Ishikawa (cell line): ENCODE measurements around the gene METTL14.

Source experiments
- CEBPB ChIP-seq: IDR thresholded peaks from 2 replicates; pipeline ENCODE4 v1.6.1; 2012
- CREB1 ChIP-seq: IDR thresholded peaks from 2 replicates; pipeline ENCODE4 v1.6.1; 2012; ENCODE audit warnings: low read depth
- EGR1 ChIP-seq: IDR thresholded peaks from 2 replicates; pipeline ENCODE4 v1.6.1; 2012
- EP300 ChIP-seq: IDR thresholded peaks from 2 replicates; pipeline ENCODE4 v1.6.1; 2012; ENCODE audit warnings: borderline replicate concordance
- FOXM1 ChIP-seq: IDR thresholded peaks from 2 replicates; pipeline ENCODE4 v1.6.1; 2012; ENCODE audit warnings: low read depth, borderline replicate concordance
- NFIC ChIP-seq: IDR thresholded peaks from 2 replicates; pipeline ENCODE4 v1.6.1; 2012
- RAD21 ChIP-seq: IDR thresholded peaks from 2 replicates; pipeline ENCODE4 v1.6.1; 2012; ENCODE audit warnings: low read depth
- TAF1 ChIP-seq: IDR thresholded peaks from 2 replicates; pipeline ENCODE4 v1.6.1; 2012; ENCODE audit warnings: low read depth, mild to moderate bottlenecking
- TCF12 ChIP-seq: IDR thresholded peaks from 2 replicates; pipeline ENCODE4 v1.6.1; 2012; ENCODE audit warnings: low read depth
- TEAD4 ChIP-seq: IDR thresholded peaks from 2 replicates; pipeline ENCODE4 v1.6.1; 2012
- YY1 ChIP-seq: IDR thresholded peaks from 2 replicates; pipeline ENCODE4 v1.6.1; 2012; ENCODE audit warnings: low read depth
- ZBTB7A ChIP-seq: IDR thresholded peaks from 2 replicates; pipeline ENCODE4 v1.6.1; 2012; ENCODE audit warnings: low read depth
- TF ChIP-seq, protein P1 (sequence below): IDR thresholded peaks from 2 replicates; pipeline ENCODE4 v1.6.1; 2012
- TF ChIP-seq, protein P2 (sequence below): IDR thresholded peaks from 2 replicates; pipeline ENCODE4 v1.6.1; 2012
- TF ChIP-seq, protein P3 (sequence below): IDR thresholded peaks from 2 replicates; pipeline ENCODE4 v1.6.1; 2012; ENCODE audit warnings: low read depth, mild to moderate bottlenecking

METTL14 gene

DNA sequence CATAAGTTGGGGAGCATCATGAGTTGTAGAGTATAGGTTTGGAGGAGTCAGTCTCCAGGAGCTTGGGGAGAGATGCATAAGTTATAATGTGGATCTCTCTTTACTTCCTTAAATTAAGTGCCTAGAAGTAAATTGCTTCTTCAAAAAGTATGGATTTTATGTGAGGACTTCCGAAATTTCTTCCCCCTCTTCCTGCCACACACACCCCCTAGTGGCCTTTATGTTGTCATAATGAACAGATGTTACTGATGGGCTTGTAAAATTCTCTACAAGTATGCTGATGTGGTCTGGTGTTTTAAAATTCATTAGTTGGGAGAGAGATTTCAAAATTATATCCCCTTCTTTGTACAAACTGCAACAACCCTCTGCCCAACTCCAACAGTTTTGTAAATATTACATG lies 2.3 kb upstream of the METTL14 start:
- TF ChIP-seq, protein P1, sequence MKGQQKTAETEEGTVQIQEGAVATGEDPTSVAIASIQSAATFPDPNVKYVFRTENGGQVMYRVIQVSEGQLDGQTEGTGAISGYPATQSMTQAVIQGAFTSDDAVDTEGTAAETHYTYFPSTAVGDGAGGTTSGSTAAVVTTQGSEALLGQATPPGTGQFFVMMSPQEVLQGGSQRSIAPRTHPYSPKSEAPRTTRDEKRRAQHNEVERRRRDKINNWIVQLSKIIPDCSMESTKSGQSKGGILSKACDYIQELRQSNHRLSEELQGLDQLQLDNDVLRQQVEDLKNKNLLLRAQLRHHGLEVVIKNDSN = no peak
- peak; percentile 34; the same call in 1 of the 2 replicates for TF ChIP-seq RAD21

DNA sequence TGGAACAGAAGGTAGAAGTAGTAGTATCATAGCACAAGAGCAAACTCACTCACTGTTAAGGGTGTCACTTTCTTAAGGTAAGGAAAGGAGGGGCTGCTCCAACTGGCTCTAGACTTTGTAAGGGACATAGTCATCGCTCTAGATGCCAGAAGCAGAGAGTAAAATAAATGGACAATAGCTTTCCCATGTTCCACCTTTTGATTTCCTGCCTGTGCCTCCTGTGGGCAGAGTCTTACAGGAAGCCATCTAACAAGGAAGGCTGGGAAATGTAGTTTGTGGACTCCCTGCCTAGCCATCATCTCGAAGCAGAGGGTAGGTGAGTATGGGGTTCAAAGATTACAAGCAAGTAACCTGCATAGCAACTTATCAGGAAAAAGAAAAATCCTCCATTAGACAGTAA lies 1.7 kb upstream of the METTL14 start:
- TF ChIP-seq TAF1 = no peak
- no peak for TF ChIP-seq EP300
- TF ChIP-seq YY1 = peak; percentile 52; the same call in 1 of the 2 replicates

DNA sequence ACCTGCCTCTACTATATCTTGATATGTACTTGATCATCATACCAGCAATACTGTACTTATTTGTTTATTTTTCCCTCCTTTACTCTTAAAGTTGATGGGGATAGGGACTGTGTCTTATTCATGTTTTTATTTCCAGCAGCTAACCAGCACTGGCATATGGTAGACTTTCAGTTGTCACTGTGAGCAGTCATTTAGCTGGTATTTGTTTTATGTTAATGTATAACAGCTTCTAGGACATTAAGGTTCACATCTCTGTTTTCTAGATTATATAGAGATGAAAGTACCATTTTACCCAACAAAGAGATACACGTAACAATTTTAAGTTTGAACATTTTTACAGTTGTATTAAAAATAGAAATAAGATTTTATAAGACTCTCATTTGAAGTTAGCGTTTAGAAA lies 17.9 kb downstream of the METTL14 start:
- TF ChIP-seq RAD21 (no peak), YY1 (no peak), TCF12 (no peak), CEBPB (no peak), NFIC (no peak), EGR1 (no peak), TEAD4 (no peak), CREB1 (no peak), EP300 (no peak), TAF1 (no peak), FOXM1 (no peak), ZBTB7A (no peak)
- TF ChIP-seq, protein P2, sequence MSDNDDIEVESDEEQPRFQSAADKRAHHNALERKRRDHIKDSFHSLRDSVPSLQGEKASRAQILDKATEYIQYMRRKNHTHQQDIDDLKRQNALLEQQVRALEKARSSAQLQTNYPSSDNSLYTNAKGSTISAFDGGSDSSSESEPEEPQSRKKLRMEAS = no peak
- TF ChIP-seq, protein P3, sequence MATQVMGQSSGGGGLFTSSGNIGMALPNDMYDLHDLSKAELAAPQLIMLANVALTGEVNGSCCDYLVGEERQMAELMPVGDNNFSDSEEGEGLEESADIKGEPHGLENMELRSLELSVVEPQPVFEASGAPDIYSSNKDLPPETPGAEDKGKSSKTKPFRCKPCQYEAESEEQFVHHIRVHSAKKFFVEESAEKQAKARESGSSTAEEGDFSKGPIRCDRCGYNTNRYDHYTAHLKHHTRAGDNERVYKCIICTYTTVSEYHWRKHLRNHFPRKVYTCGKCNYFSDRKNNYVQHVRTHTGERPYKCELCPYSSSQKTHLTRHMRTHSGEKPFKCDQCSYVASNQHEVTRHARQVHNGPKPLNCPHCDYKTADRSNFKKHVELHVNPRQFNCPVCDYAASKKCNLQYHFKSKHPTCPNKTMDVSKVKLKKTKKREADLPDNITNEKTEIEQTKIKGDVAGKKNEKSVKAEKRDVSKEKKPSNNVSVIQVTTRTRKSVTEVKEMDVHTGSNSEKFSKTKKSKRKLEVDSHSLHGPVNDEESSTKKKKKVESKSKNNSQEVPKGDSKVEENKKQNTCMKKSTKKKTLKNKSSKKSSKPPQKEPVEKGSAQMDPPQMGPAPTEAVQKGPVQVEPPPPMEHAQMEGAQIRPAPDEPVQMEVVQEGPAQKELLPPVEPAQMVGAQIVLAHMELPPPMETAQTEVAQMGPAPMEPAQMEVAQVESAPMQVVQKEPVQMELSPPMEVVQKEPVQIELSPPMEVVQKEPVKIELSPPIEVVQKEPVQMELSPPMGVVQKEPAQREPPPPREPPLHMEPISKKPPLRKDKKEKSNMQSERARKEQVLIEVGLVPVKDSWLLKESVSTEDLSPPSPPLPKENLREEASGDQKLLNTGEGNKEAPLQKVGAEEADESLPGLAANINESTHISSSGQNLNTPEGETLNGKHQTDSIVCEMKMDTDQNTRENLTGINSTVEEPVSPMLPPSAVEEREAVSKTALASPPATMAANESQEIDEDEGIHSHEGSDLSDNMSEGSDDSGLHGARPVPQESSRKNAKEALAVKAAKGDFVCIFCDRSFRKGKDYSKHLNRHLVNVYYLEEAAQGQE = no peak
- TF ChIP-seq, protein P1 = no peak

DNA sequence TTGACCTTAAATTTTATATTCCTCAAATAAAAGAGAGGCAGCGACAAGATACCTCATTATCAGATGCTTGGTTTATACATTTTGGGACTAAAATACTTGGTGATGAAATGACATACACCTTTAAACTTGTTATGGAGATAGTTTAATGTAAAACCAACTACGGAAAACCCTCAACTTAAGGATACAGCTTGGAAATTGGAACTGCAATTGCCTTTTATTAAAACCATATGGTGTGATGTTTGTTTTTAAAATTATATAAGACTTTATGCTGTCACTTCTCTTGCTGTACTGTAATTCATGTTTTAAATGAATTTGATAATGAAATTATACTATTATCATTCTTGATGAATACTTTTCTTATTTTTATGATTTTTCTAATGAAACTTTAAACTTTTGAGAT lies 25.9 kb downstream of the METTL14 start:
- TF ChIP-seq TCF12 (no peak), EGR1 (no peak), TEAD4 (no peak), CEBPB (no peak), YY1 (no peak), RAD21 (no peak), EP300 (no peak), FOXM1 (no peak), CREB1 (no peak), ZBTB7A (no peak), NFIC (no peak)
- TF ChIP-seq, protein P3 = no peak
- TF ChIP-seq, protein P2 = no peak
- TF ChIP-seq, protein P1 = no peak

DNA sequence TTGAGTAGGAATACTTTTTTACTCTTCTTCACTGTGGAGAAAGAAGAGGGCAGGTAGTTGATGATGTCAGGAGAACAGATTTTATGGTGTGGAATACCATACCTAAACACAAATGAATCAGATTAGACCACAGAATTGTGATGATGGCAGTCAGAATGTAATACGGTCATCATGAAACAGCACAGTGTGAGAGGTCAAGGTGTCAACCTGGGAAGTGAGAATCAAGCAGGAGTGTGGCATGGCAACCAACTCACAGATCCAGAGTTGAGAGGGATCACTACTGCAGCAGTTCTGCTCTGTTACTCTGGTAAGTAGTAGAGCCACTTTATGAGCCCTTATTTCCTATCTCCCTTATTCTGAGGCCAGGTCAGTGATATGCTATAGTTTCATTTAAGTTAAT lies 27.7 kb downstream of the METTL14 start:
- no peak for TF ChIP-seq EP300
- TF ChIP-seq, protein P3 = no peak
- no peak for TF ChIP-seq ZBTB7A
- no peak for TF ChIP-seq TCF12
- no peak for TF ChIP-seq RAD21
- TF ChIP-seq TEAD4 = no peak
- TF ChIP-seq CREB1 = no peak
- TF ChIP-seq, protein P1 = no peak
- no peak for TF ChIP-seq YY1
- no peak for TF ChIP-seq TAF1
- TF ChIP-seq EGR1 = no peak
- TF ChIP-seq, protein P2 = no peak
- no peak for TF ChIP-seq NFIC
- TF ChIP-seq CEBPB = no peak
- TF ChIP-seq FOXM1 = no peak
